ENCODE measurements around the gene ITPR1.

DNA sequence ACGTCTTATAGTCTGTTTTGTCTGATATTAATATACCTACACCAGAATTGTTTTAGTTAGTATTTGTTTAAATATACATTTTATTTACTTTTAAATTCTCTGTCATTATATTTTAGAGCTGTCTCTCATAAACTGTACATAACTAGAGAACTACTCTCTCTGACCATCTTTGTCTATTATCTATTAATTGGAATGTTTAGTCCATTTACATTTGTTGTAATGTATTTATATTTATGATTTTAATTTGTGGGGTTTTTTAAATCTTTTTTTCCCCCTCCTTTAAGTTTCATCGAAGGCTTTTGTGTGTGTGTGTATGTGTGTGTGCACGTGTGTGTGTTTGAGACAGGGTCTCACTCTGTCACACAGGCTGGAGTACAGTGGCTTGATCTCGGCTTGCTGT, 47.1 kb downstream of the ITPR1 start:
- TF ChIP-seq, protein P1, sequence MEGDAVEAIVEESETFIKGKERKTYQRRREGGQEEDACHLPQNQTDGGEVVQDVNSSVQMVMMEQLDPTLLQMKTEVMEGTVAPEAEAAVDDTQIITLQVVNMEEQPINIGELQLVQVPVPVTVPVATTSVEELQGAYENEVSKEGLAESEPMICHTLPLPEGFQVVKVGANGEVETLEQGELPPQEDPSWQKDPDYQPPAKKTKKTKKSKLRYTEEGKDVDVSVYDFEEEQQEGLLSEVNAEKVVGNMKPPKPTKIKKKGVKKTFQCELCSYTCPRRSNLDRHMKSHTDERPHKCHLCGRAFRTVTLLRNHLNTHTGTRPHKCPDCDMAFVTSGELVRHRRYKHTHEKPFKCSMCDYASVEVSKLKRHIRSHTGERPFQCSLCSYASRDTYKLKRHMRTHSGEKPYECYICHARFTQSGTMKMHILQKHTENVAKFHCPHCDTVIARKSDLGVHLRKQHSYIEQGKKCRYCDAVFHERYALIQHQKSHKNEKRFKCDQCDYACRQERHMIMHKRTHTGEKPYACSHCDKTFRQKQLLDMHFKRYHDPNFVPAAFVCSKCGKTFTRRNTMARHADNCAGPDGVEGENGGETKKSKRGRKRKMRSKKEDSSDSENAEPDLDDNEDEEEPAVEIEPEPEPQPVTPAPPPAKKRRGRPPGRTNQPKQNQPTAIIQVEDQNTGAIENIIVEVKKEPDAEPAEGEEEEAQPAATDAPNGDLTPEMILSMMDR (conservative IDR thresholded peaks at IDR 0.05; ENCODE audit: low read depth, low read length) = no peak
- TF ChIP-seq POLR2A (IDR thresholded peaks at IDR 0.05; ENCODE audit: low read depth, low read length) (no peak), MXI1 (IDR thresholded peaks at IDR 0.05; ENCODE audit: borderline replicate concordance, low read depth, low read length) (no peak), RAD21 (IDR thresholded peaks at IDR 0.05; ENCODE audit: low read length) (no peak), RFX5 (IDR thresholded peaks at IDR 0.05; ENCODE audit: low read depth, low read length) (no peak), BHLHE40 (IDR thresholded peaks at IDR 0.05; ENCODE audit: low read depth, low read length) (no peak), RCOR1 (IDR thresholded peaks at IDR 0.05; ENCODE audit: insufficient replicate concordance, low read length) (no peak), CHD1 (IDR thresholded peaks at IDR 0.05; ENCODE audit: low read depth, low read length) (no peak), CEBPB (IDR thresholded peaks at IDR 0.05; ENCODE audit: low read depth, low read length) (no peak), MAFK (IDR thresholded peaks at IDR 0.05; ENCODE audit: low read depth, low read length) (no peak), USF2 (IDR thresholded peaks at IDR 0.05; ENCODE audit: low read depth, low read length) (no peak), ELK1 (IDR thresholded peaks at IDR 0.05; ENCODE audit: borderline replicate concordance, low read depth, low read length) (no peak), NFE2L2 (IDR thresholded peaks at IDR 0.05; ENCODE audit: low read depth, low read length) (no peak)
